OCI-LY1 (cell line): Measurements from ENCODE around the gene CLIC4.
"Not testable (repeated sequence)": the region's sequence is repeated elsewhere in the genome, so short reads cannot be mapped to it uniquely, and the experiment has no call there.

Experiments
- EZH2 ChIP-seq: fragments of 200-600 bp; sonication (generic), shearing (Covaris generic); IDR thresholded peaks from 2 replicates; pipeline ENCODE4 v1.8.0; 2017; ENCODE audit warnings: borderline replicate concordance, mixed run types, mild to moderate bottlenecking, antibody characterized with exemption, low read length, moderate library complexity, mixed read lengths
- TF ChIP-seq, protein P1 (sequence below): fragments of 200-600 bp; sonication (generic), shearing (Covaris generic); IDR thresholded peaks from 2 replicates; pipeline ENCODE4 v1.5.1; 2017; ENCODE audit warnings: mild to moderate bottlenecking, antibody characterized with exemption, low read length, moderate library complexity, mixed read lengths

DNA sequence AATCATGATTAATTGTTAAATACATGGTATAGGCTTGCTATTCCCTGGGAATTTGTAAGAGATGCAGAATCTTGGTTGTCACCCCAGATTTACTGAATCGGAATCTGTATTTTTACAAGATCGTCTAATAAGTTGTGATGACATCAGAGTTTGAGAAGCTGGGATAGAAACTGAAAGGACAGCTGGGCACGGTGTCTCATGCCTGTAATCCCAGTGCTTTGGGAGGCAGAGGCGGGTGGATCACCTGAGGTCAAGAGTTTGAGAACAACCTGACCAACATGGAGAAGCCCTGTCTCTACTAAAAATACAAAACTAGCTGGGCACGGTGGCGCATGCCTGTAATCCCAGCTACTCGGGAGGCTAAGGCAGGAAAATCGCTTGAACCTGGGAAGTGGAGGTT is 35.4 kb downstream of the CLIC4 start:
- TF ChIP-seq, protein P1, sequence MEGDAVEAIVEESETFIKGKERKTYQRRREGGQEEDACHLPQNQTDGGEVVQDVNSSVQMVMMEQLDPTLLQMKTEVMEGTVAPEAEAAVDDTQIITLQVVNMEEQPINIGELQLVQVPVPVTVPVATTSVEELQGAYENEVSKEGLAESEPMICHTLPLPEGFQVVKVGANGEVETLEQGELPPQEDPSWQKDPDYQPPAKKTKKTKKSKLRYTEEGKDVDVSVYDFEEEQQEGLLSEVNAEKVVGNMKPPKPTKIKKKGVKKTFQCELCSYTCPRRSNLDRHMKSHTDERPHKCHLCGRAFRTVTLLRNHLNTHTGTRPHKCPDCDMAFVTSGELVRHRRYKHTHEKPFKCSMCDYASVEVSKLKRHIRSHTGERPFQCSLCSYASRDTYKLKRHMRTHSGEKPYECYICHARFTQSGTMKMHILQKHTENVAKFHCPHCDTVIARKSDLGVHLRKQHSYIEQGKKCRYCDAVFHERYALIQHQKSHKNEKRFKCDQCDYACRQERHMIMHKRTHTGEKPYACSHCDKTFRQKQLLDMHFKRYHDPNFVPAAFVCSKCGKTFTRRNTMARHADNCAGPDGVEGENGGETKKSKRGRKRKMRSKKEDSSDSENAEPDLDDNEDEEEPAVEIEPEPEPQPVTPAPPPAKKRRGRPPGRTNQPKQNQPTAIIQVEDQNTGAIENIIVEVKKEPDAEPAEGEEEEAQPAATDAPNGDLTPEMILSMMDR, result not testable (repeated sequence)
- not testable (repeated sequence) for TF ChIP-seq EZH2
